GM21528 (cell line): ENCODE results near the gene SBF1.

ENCODE experiments used
- ATAC-seq: cut with Tn5 transposase; IDR thresholded peaks from one replicate; pipeline ENCODE4 v1.9.1; 2021; ENCODE audit warnings: mild to moderate bottlenecking, moderate library complexity; ENCODE audit not compliant: unreplicated experiment, low FRiP score

The SBF1 gene

GRCh38 chr22:50487290-50488005, 12.6 kb upstream of the SBF1 start:
- ATAC-seq: no peak

- no peak for ATAC-seq
Measured at GRCh38 chr22:50486561-50487289, 11.9 kb upstream of the SBF1 start, which contains the start of gene MIOX. MIOX (plus strand) TSS chr22:50486859; CDS start chr22:50486898, 39 bp downstream.

- no peak for ATAC-seq
Measured at GRCh38 chr22:50485221-50486131, 10.6 kb upstream of the SBF1 start.

- ATAC-seq: no peak
Measured at GRCh38 chr22:50483977-50484853, 9.4 kb upstream of the SBF1 start.

- ATAC-seq: no peak
Measured at GRCh38 chr22:50483556-50483955, 8.7 kb upstream of the SBF1 start.

DNA sequence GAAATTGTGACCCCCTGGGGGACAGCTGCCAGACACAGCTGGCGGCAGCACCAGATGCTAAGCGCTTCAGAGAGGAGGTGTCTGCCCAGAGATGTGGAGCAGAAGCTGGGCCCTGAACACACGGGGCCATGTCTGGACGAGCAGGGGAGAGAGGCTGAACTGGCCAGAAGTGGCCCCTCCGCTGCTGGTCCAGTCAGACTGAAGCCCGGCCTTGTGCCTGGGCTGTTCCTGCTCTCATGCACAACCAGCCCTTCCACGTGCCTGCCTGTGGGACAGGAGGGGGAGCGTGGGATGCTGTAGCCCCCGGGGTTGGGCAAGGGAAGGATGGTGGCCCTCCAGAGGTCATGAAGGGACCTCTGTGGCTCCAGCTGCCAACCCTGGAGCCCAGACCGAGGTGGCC, 8.3 kb upstream of the SBF1 start:
- ATAC-seq: no peak

- no peak for ATAC-seq
Measured at GRCh38 chr22:50482107-50483074, 7.6 kb upstream of the SBF1 start.

DNA sequence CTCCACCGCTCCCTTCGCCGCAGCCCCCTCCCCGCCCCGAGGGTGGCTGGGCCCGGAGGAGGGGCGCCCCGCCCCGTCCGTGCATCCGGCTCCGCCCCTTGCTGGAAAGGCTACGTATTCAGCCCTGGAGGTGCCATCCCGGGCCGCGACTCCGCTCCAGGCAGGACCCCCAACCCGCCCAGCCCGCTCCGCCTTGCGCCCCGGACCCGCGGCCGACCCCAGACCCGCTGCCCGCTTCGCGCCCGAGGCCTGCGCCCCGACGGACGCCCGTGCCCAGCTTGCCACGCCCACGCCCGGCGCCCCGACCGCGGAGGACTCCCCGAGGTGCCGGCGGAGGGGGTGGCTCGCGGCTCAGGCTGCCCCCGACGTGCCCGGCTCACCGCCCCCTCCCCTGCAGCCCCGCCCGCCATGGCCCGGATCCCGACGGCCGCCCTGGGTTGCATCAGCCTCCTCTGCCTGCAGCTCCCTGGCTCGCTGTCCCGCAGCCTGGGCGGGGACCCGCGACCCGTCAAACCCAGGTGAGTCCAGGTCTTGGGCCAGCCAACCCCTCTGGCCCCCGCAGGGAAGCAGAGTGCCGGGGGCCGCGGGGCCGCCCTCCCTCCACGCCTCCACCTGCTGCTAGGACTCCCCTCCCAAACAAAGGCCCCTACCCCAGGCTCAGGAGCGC, 6.7 kb upstream of the SBF1 start, which contains the start of gene ADM2:
Gene ADM2, plus strand, starts transcription at position 104 of the 667 bp plus-strand sequence. Its CDS starts 305 bp downstream, at position 409.
- no peak for ATAC-seq

- no peak for ATAC-seq
Measured at GRCh38 chr22:50481045-50481439, 6.2 kb upstream of the SBF1 start.

- ATAC-seq: no peak
Measured at GRCh38 chr22:50479721-50480120, 4.9 kb upstream of the SBF1 start.

DNA sequence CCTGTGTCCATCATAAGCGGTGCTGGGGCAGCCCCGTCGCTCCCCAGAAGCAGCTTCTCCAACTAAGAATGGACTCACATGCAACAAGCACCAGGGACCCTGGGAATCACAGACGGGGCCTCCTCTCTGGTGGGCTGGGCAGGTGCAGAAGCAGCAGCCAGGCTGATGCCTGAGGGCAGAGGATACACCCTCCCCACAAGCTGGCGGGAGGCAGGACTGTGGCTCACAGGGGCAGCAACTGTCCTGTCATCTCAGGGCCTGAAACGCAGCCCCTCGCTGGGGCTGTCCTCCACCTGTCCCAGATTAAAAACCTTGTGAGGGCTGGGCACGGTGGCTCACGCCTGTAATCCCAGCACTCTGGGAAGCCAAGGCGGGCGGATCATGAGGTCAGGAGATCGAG, 3.1 kb upstream of the SBF1 start:
- ATAC-seq: no peak

- no peak for ATAC-seq
Measured at GRCh38 chr22:50476868-50477267, 2.0 kb upstream of the SBF1 start.

GRCh38 chr22:50475652-50476002, 792 bp upstream of the SBF1 start:
- no peak for ATAC-seq

DNA sequence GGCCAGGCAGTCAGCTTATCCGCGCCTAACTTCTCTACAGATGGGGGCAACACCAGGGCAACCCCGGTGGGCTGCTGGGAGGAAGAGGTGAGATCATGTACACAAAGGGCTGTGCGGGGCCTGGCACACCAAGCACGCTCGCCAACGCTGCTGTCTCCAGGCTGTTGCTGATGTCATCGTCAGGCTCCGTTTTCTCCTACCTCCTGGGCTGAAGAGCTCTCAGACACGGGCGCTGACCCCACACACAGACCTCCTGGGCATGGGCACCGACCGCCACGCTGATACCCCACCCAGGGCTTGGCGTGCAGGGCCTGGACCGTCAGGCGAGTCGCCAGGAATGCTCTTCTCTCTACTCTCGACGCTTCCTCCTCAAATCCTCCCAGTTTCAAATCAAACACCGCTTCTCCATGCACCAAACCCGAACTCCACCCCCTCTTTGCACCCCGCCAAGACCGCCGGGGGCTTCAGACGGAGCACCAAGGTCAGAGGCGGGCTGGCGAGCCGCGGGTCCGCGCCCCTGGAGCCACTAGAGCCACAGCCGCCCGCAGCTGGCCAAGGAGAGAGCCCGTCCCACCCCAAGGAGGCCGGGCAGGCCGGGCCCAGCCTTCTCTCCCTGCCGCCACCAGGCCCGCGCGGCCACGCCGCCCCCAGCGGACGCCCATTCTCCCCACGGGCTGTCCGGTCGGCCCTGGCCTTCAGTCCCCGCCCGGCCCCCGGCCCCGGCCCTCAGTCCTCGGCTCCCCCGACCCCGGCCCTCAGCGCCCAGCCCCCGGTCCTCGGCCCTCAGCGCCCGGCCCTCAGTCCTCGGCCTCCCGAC, 772 bp downstream of the SBF1 start:
- no peak for ATAC-seq

DNA sequence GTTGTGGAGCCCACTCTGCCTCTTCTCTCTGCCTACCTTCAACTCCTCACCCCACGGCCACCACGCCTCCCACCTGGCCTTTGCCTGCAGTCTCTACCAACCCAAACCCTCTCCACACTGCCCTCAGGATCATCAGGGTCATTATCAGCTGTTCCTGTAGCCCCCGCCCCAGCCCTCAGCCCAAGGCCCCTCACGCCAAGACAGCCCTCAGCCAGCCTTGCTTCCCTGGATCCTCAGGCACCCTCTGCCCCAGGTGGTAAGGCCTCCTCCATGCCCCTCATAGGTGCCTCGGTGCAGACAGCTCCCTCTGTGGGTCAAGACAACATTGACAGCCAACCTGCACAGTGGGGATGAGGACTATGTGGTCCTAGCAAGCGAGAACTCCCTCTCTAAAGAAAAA, 1.7 kb downstream of the SBF1 start:
- ATAC-seq: no peak

DNA sequence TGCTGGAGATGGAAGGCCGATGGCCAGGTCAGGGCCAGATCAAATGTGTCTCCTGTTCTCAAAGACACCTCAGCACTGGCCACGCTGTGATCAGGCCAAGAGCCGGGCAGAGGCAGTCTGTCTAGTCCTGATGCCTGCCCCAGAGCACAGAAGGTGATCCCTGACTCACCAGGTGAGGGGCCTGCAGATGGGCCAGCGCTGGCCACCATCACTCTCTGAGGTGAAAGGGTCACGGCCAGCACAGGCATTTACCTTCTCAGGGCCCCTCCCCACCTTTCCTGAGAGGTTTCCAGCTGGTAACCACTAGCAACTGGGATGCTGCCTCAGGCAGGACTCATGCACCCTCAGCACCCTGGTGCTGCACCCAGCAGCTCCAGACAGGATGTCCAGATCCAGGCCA, 2.9 kb downstream of the SBF1 start:
- ATAC-seq: no peak

DNA sequence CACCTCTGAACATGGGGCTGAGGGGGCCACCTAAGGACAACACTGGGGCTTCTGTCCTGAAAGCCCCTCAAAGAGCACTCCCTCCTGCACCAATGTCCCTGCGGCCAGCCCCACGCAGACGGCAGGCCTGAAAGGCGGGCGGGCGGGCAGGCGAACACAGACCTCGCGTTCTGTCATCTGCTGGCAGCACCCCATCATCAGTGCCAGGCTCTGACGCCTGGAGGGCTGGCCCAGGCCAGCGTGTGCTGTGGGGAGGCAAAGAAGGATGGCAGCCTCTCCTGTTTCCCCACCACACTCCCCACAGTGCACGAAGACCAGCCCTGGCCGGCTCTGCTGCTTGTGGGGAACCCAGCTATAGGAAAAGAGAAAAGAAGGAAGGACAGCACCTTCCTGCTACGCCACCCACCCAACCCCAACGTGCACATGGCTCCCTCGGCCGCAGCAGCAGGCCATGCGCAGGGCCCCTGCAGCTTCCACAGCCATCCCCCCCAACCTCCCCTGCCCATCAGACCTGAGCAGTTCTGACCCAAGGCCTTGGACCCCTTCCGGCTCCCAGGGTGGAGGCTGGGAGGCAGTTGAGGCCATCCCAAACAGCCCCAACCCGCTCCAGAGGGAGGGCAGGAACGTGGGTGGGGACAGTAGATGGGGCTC, 3.5 kb downstream of the SBF1 start:
- ATAC-seq: no peak
